GM12892 (cell line): ENCODE data around the gene WHAMM.

ENCODE experiments used
- POLR2A ChIP-seq: IDR thresholded peaks from 2 replicates; pipeline ENCODE4 v1.6.1; 2011; ENCODE audit warnings: low read depth, low read length, control low read depth
- POLR2AphosphoS5 ChIP-seq: IDR thresholded peaks from 2 replicates; pipeline ENCODE4 v1.6.1; 2011; ENCODE audit warnings: low read depth, low read length, control low read depth
- TAF1 ChIP-seq: IDR thresholded peaks from 2 replicates; pipeline ENCODE4 v1.6.1; 2011; ENCODE audit warnings: low read depth, mild to moderate bottlenecking, control low read depth, low read length, borderline replicate concordance

- TF ChIP-seq TAF1 (no peak), POLR2A (no peak), POLR2AphosphoS5 (no peak)
Observed at GRCh38 chr15:82771789-82772607, 37.4 kb upstream of the WHAMM start.
